GM18520 (cell line): ENCODE measurements around the gene ALDH3A1.

Experiments used
- ATAC-seq: cut with Tn5 transposase; IDR thresholded peaks from one replicate; pipeline ENCODE4 v1.9.1; 2021; ENCODE audit not compliant: unreplicated experiment

Gene ALDH3A1

DNA sequence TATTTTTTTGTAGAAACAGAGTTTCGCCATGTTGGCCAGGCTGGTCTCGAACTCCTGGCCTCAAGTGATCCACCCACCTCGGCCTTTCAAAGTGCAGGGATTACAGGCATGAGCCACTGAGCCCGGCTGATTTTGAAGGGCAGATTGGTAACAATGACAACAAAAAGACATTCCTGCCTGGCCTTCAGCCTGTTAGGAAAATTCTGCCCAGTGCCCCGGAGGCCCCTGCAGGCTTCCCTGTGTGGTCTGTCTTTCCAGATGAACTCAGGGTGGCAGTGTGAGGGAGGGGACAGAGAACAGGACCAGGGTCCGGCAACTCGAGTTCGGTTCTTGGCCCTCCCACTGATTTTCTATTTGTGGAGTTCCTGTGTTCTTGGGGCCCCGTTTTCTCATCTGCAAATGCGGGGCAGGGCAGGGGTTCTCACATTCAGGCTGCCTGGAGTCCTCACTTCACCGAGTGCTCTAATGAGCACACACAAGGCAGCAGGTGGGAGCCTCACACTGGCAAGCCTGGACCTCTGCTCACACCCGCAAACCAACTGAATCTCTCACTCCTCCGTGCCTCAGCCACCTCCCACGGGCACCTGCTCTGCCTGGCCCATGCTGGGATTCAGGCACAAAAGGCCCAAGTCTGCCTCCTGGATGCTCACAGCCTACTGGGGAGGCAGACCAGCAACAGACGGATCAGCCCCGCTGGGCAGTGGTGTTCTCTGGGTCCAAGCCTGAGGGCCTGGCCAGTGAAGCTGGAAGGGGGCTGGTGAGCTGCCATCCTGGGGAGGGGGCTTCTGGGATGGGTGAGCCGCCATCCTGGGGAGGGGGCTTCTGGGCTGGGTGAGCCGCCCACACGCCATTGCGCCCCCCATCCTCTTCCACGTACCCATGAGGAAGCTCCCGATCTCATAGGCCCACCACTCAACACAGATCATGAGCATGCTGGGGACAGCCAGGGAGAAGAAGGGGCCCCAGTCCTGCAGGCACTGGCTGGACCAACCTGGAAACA, 42.0 kb downstream of the ALDH3A1 start:
- ATAC-seq: no peak

DNA sequence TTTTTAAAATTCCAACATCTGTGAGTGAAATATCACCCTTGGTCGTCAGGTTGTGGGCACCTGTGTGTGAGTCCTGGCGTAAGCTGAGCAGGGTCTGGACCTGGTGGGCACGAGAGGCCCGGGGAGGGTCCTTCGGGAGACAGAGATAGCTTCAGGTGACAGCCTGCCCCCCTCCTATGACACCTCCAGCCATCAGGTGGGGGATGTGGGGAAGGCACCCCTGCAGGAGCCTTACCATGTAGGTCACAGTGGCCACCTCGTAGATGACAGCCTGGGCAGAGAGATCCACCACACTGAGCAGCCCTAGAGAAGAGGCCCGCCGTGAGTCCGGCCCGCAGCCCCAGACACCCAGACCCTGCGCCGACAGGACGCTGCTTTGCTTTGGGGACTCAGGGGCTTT, 42.9 kb downstream of the ALDH3A1 start:
- ATAC-seq: no peak

DNA sequence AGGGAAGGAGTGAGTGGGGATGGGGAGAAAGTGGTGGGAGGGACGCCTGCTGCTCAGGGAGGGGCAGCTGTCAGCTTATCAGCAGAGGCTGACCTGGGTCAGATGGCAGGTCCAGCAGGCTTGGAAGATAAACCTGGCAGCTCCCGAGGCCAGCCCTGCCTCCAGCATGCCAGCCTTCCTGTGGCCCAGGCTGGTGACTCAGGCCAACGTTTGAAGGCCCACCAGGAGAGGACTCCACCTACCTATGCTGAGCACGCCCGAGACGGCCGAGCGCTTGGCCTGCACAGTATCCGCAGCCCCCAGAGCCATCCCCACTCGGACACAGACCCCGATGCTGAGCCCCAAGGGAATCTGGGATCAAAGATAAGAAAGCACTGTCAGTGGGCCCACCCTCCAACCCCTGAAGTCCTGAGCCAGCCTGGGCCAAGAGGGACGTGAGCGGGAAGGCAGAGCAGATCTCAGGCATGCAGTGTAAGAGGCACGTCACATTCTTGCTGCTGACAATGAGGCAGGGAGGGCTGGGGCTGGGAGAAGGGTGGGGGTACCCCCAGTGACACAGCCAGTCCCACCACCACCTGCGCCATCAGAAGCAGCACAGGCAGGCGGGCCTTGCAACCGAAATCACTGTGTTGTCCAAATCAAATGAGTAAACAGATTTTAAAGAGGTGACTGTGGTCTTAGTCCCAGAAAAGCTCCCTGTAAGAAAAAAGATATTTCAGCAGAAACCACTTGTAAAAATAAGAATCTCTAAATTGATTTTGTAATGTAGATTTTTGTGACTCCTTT, 44.1 kb downstream of the ALDH3A1 start:
- no peak for ATAC-seq

DNA sequence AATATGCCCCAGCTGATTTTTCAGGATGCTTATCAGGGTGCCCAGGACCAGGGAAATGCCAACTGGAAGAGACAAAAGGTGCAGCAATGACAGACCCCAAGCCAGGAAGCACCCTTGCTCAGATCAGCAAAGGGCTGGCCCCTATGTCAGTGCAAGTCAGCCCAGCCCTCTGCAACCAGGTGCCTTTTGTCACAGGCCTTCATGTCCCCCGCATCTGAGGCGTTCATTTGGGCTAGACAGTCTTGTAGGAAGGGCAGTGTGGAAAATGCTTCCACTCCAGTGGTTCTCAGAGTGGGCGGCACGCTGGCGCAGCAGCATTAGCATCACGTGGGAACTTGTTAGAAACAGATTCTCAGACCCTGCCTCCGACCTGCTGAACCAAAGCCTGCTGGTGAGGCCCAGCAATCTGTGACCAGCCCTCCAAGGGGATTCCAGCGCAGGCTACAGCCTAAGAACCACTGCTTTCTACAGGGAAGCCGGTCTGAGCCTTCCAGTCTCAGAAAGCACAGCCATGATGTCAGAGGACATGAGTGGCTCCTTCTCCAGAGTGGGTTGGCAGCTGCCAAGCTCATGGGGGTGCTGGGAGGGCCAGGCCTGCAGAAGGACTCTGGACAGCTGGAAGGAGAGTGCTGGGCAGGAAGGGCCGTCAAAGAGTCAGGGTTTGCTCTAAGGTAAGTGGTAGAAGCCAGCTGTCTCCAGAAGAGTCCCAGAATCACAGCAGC, 44.8 kb downstream of the ALDH3A1 start:
- no peak for ATAC-seq

DNA sequence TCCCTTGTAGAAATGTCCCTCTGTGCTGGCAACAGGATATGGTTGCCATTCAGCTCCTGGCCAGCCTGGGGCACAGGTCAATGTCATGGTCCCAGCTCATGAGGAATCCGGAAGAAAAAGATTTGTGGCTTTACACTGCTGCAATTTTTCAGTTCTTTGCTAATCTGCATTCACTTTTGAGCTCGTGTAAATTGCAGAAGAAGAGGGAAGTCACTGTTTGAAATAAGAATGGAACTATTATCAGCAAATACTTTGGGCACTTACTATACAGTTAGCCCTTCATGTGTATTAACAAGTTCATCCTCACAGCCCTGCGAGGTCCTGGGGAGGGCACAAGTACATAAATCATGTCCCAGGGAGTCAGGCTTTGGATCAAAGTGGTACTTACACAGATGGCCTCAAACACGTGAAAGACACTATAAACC, 45.9 kb downstream of the ALDH3A1 start:
- no peak for ATAC-seq
